Hematopoietic multipotent progenitor cell treated with erythropoietin and hydrocortisone succinate and interleukin-3 and kit ligand, for 4 days (in vitro differentiated cells): ENCODE data around the gene KIF6.
A peak's percentile ranks its signal among the peaks of the same experiment; 100 is the strongest.

Experiments used
- DNase-seq: peaks from one replicate; pipeline ENCODE4 v3.0.0-alpha.2; 2015

Gene KIF6

GRCh38 chr6:39439342-39440038, 285.7 kb downstream of the KIF6 start:
- no peak for DNase-seq

DNA sequence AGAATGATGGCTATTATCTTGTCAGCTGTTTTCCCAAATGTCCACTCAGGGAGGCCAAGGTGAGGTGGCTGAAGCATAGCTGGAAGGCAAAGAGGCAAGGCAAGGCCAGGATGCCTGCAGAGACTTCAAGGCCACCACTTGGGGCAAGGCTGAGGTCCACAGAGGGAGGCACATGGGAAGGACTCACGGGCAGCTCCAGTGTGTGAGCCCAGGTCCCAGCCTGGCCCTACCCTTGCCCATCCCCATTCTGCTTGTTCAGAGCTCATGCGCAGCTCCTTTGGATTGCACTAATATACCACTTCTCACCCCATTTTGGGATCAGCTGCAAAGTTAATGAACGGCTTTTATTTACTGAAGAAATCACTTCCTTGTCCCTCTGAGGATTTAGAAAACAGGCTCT, 291.6 kb downstream of the KIF6 start:
- DNase-seq: no peak

DNA sequence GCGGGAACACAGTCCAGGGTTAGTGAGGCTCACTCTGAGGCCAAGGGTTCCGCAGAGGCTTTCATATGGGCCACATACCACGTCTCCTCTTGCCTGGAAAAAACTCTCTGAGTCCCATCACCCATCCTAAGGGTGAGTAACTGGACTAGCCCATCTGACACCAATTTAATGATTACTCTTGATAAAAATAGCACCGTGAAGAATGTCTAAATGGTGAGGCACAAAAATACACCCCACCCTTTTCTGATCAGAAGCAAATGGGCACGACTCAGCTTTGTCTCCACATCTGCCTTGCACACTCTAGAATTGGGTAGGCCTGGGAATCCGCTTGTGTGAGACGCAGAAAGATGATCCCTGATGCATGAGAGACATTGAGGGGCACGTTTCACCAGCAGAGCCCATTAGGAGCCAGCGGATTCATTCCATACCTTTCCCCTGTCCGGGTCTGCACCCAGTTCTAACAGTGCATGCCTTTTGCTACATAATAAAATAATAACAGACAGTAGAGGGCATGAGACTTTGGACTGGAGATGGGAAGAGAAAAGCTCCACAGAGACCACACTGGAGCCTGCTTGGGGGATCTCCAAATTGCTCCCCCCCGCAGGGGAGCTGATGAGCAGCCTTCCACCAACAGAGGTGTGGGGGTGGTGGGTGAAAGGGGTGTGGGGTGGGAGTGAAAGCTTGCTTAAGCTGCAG, 292.7 kb downstream of the KIF6 start:
- DNase-seq: no peak

DNA sequence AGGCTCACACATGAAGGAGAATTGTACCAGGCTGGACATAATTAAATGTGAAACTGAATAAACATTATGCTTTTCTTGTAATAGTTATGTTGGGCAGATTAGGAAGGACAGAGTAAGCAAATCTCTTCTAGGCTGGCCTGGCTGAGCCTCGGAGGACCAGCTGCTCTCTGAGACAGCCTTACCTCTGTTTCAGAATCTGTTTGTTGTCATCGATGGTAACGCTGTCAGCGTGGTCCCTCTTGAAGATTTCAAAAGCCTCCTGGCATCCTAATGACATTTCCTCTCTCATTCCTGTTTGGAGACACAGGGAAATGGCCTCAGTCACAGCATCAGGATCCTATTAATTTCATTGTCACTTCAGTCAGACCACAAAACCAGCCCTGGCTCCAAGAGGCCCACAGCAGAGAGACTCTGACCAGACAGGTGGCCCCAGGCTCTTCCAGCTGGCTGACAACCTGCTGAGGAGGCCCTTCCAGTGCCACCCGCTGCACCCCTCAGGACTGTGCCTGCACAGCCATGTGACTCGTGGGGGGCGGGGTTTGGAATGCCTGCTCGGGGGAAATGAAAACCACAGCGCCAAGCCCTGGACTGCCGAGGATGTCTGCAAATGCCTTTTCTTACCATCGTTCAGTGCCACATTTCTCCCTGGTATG, 294.2 kb downstream of the KIF6 start:
- peak; percentile 46 for DNase-seq

DNA sequence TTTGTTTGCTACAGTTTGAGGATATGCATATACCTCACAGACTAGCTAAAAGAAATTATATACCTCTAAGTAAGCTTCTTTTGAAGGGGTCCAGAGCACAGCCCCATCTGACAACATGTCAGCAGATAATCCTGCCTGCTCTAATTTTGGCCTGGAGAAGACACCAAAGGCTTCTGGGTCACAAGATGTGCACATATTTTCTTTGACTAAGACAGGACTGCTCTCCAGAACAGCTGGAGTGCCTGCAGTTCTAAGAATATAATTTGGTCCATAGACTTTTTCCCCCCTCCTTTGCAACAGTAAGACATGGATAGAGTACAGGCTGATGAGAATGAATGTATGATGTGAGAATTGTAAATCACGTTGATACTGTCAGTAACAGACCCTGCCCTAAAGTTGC, 294.8 kb downstream of the KIF6 start:
- DNase-seq: no peak

GRCh38 chr6:39428816-39429215, 296.4 kb downstream of the KIF6 start:
- DNase-seq: no peak

DNA sequence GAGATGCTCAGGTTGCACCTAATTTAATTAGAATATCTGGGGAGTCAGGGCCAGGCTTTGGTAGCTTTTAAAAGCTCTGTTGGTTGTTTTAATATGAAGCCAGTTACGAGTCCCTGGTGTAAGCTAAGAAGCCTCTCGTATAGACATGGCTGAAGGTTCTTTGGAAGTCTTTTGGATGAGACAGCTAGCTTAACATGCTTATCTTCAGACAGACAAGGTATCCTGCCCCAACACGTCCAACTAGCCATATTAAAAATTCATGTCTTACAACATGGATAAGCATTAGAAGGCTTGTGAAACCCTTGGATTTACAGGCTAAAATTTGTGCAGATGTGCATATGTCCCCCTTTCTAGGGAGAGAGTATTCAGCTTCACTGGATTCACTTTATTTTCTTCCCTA, 297.1 kb downstream of the KIF6 start:
- DNase-seq: no peak

GRCh38 chr6:39426073-39426456, 299.1 kb downstream of the KIF6 start:
- no peak for DNase-seq

GRCh38 chr6:39425346-39426072, 299.7 kb downstream of the KIF6 start:
- DNase-seq: no peak

- no peak for DNase-seq
Observed at GRCh38 chr6:39424831-39425230, 300.4 kb downstream of the KIF6 start.

- DNase-seq: no peak
Observed at GRCh38 chr6:39422238-39422637, 303.0 kb downstream of the KIF6 start.

GRCh38 chr6:39421383-39422225, 303.6 kb downstream of the KIF6 start:
- DNase-seq: no peak

- DNase-seq: no peak
Observed at GRCh38 chr6:39420300-39421265, 304.6 kb downstream of the KIF6 start.

- no peak for DNase-seq
Observed at GRCh38 chr6:39419607-39420006, 305.6 kb downstream of the KIF6 start.

GRCh38 chr6:39417440-39417839, 307.8 kb downstream of the KIF6 start:
- DNase-seq: no peak

- no peak for DNase-seq
Observed at GRCh38 chr6:39416728-39417127, 308.5 kb downstream of the KIF6 start.

- DNase-seq: no peak
Observed at GRCh38 chr6:39416026-39416425, 309.2 kb downstream of the KIF6 start.

DNA sequence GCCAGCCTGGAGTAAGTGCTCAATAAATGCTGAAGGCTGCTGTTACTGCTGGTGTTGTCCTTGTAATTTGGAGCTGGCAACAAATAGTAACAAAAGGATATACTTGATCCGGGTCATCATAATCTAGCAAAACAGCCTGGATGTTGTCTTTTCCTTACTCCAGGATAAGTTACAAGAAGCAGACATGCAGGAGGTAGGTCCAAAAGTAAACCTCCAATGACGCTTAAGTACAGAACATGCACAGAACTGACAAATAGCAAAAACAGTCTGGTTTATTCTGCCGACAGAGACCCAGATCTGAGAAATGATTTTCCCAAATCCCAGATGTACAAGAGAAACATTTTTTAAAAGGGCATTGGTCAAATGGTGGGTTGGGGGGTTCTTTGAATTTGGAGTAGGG, 309.7 kb downstream of the KIF6 start:
- DNase-seq: no peak

DNA sequence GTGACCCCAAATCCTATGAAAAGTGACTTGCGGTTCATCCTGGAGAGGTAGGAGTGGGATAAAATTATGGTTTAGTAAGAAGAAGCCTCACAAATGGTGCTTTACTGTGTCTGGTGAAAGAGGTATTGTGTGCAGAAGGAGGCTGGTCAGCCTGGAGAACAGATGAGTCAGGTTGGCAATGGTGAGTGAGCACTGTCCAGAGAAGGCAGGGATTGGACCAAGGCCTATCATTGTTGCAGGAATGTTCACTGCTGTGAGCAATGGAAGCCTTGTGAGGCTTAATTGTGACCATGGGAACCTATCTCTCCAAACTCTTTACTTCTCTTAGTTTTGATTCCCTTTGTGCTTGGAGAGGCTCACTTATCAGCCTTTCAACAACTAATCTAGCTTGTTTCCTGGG, 313.7 kb downstream of the KIF6 start:
- DNase-seq: no peak

GRCh38 chr6:39411001-39411400, 314.2 kb downstream of the KIF6 start:
- no peak for DNase-seq

DNA sequence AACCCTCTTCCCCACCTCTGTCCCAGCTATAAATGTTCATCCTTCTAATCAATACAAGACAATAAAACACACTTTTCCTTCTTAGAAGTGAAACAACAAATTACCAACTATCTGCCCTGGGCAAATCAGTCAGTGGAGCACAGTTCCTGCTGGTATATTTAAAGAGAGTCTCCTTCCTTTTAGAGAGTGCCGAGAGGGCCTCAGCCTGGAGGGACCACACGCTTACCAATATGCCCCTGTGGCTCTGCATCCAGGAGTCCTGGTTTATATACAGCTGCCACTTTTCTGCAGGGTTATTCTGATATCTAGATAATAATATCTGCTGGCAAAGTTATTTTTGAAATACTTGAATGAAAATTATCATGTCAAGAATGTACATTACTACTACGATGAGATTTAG, 315.3 kb downstream of the KIF6 start:
- no peak for DNase-seq
